ENCODE data around the gene LOXL3. TPM values are rescaled to one million over a fixed set of nuclear protein-coding genes. Genes with fewer than 3 reads are reported as not detected.
"Not testable (repeated sequence)": the region's sequence is repeated elsewhere in the genome, so short reads cannot be mapped to it uniquely, and the experiment has no call there.

Gene LOXL3
- polyA plus RNA-seq, 1 donor, result 3.6 TPM

GRCh38 chr2:74573747-74574562, 20.2 kb upstream of the LOXL3 start:
- no peaks in the 10 kb centered on the region for H3K4me1 ChIP-seq (ENCODE audit: control insufficient read depth, insufficient read depth, low read length)
- WGBS (ENCODE audit: insufficient coverage, low lambda C conversion rate), result 100% methylated on average over 2 of the region's 7 CpGs
- H3K27me3 ChIP-seq (ENCODE audit: control insufficient read depth, insufficient read depth, low read length), result peaks cover 3% of the 10 kb centered on the region
- H3K9me3 ChIP-seq (ENCODE audit: control insufficient read depth, low read depth, low read length), result no peaks in the 10 kb centered on the region
- no peak for DNase-seq
- H3K27ac ChIP-seq (ENCODE audit: low read length), result no peak overlapping the region
- no peak overlapping the region for H3K4me3 ChIP-seq (ENCODE audit: low read length)
- no peaks in the 10 kb centered on the region for H3K36me3 ChIP-seq (ENCODE audit: control insufficient read depth, insufficient read depth, low read length)

GRCh38 chr2:74572178-74572925, 18.6 kb upstream of the LOXL3 start:
- H3K27me3 ChIP-seq (ENCODE audit: control insufficient read depth, insufficient read depth, low read length), result peaks cover 12% of the 10 kb centered on the region
- H3K4me3 ChIP-seq (ENCODE audit: low read length), result no peak overlapping the region
- no peak for DNase-seq
- H3K36me3 ChIP-seq (ENCODE audit: control insufficient read depth, insufficient read depth, low read length), result no peaks in the 10 kb centered on the region
- whole genome bisulfite sequencing (ENCODE audit: insufficient coverage, low lambda C conversion rate), result no CpG with 5 or more reads among the region's 3 CpGs
- no peak overlapping the region for H3K27ac ChIP-seq (ENCODE audit: low read length)
- H3K9me3 ChIP-seq (ENCODE audit: control insufficient read depth, low read depth, low read length), result no peaks in the 10 kb centered on the region
- no peaks in the 10 kb centered on the region for H3K4me1 ChIP-seq (ENCODE audit: control insufficient read depth, insufficient read depth, low read length)

GRCh38 chr2:74571058-74571457, 17.3 kb upstream of the LOXL3 start:
- peaks cover 14% of the 10 kb centered on the region for H3K27me3 ChIP-seq (ENCODE audit: control insufficient read depth, insufficient read depth, low read length)
- H3K27ac ChIP-seq (ENCODE audit: low read length), result no peak overlapping the region
- WGBS (ENCODE audit: insufficient coverage, low lambda C conversion rate), result 100% methylated on average over 1 of the region's 1 CpG
- no peaks in the 10 kb centered on the region for H3K36me3 ChIP-seq (ENCODE audit: control insufficient read depth, insufficient read depth, low read length)
- H3K4me1 ChIP-seq (ENCODE audit: control insufficient read depth, insufficient read depth, low read length), result no peaks in the 10 kb centered on the region
- H3K9me3 ChIP-seq (ENCODE audit: control insufficient read depth, low read depth, low read length), result no peaks in the 10 kb centered on the region
- no peak for DNase-seq
- H3K4me3 ChIP-seq (ENCODE audit: low read length), result no peak overlapping the region

- 40% methylated on average over 1 of the region's 1 CpG for WGBS (ENCODE audit: insufficient coverage, low lambda C conversion rate)
- Histone ChIP-seq H3K27me3 (ENCODE audit: control insufficient read depth, insufficient read depth, low read length) (peaks cover 17% of the 10 kb centered on the region), H3K9me3 (ENCODE audit: control insufficient read depth, low read depth, low read length) (no peaks in the 10 kb centered on the region), H3K27ac (ENCODE audit: low read length) (no peak overlapping the region), H3K4me1 (ENCODE audit: control insufficient read depth, insufficient read depth, low read length) (no peaks in the 10 kb centered on the region), H3K36me3 (ENCODE audit: control insufficient read depth, insufficient read depth, low read length) (no peaks in the 10 kb centered on the region), H3K4me3 (ENCODE audit: low read length) (no peak overlapping the region)
- no peak for DNase-seq
Observed at GRCh38 chr2:74569686-74570085, 15.9 kb upstream of the LOXL3 start.

- WGBS (ENCODE audit: insufficient coverage, low lambda C conversion rate), result no CpG with 5 or more reads among the region's 5 CpGs
Observed at GRCh38 chr2:74567881-74568280, 14.1 kb upstream of the LOXL3 start.

GRCh38 chr2:74566754-74567085, 13.0 kb upstream of the LOXL3 start:
- Histone ChIP-seq H3K4me3 (ENCODE audit: low read length) (no peak overlapping the region), H3K36me3 (ENCODE audit: control insufficient read depth, insufficient read depth, low read length) (no peaks in the 10 kb centered on the region), H3K27me3 (ENCODE audit: control insufficient read depth, insufficient read depth, low read length) (peaks cover 44% of the 10 kb centered on the region), H3K9me3 (ENCODE audit: control insufficient read depth, low read depth, low read length) (no peaks in the 10 kb centered on the region), H3K27ac (ENCODE audit: low read length) (no peak overlapping the region), H3K4me1 (ENCODE audit: control insufficient read depth, insufficient read depth, low read length) (no peaks in the 10 kb centered on the region)
- DNase-seq, result no peak

More at GRCh38 chr2:74567881-74568280, 14.1 kb upstream of the LOXL3 start:
- Histone ChIP-seq H3K27ac (ENCODE audit: low read length) (no peak overlapping the region), H3K4me3 (ENCODE audit: low read length) (no peak overlapping the region), H3K36me3 (ENCODE audit: control insufficient read depth, insufficient read depth, low read length) (no peaks in the 10 kb centered on the region), H3K27me3 (ENCODE audit: control insufficient read depth, insufficient read depth, low read length) (peaks cover 32% of the 10 kb centered on the region), H3K4me1 (ENCODE audit: control insufficient read depth, insufficient read depth, low read length) (no peaks in the 10 kb centered on the region), H3K9me3 (ENCODE audit: control insufficient read depth, low read depth, low read length) (no peaks in the 10 kb centered on the region)
- no peak for DNase-seq

- H3K4me3 ChIP-seq (ENCODE audit: low read length), result no peak overlapping the region
- 50% methylated on average over 1 of the region's 7 CpGs for WGBS (ENCODE audit: insufficient coverage, low lambda C conversion rate)
- no peaks in the 10 kb centered on the region for H3K36me3 ChIP-seq (ENCODE audit: control insufficient read depth, insufficient read depth, low read length)
- H3K9me3 ChIP-seq (ENCODE audit: control insufficient read depth, low read depth, low read length), result no peaks in the 10 kb centered on the region
- H3K27me3 ChIP-seq (ENCODE audit: control insufficient read depth, insufficient read depth, low read length), result peaks cover 49% of the 10 kb centered on the region
- no peak overlapping the region for H3K27ac ChIP-seq (ENCODE audit: low read length)
- no peak for DNase-seq
- no peaks in the 10 kb centered on the region for H3K4me1 ChIP-seq (ENCODE audit: control insufficient read depth, insufficient read depth, low read length)
Observed at GRCh38 chr2:74566076-74566753, 12.5 kb upstream of the LOXL3 start.

- 60% methylated on average over 1 of the region's 5 CpGs for WGBS (ENCODE audit: insufficient coverage, low lambda C conversion rate)
Observed at GRCh38 chr2:74564222-74564621, 10.5 kb upstream of the LOXL3 start.

GRCh38 chr2:74562126-74562775, 8.5 kb upstream of the LOXL3 start:
- no CpG with 5 or more reads among the region's 7 CpGs for WGBS (ENCODE audit: insufficient coverage, low lambda C conversion rate)
- Histone ChIP-seq H3K27me3 (ENCODE audit: control insufficient read depth, insufficient read depth, low read length) (peaks cover 76% of the 10 kb centered on the region), H3K4me1 (ENCODE audit: control insufficient read depth, insufficient read depth, low read length) (no peaks in the 10 kb centered on the region), H3K27ac (ENCODE audit: low read length) (no peak overlapping the region), H3K4me3 (ENCODE audit: low read length) (no peak overlapping the region), H3K9me3 (ENCODE audit: control insufficient read depth, low read depth, low read length) (no peaks in the 10 kb centered on the region), H3K36me3 (ENCODE audit: control insufficient read depth, insufficient read depth, low read length) (no peaks in the 10 kb centered on the region)
- no peak for DNase-seq

More at GRCh38 chr2:74564222-74564621, 10.5 kb upstream of the LOXL3 start:
- Histone ChIP-seq H3K9me3 (ENCODE audit: control insufficient read depth, low read depth, low read length) (no peaks in the 10 kb centered on the region), H3K27ac (ENCODE audit: low read length) (no peak overlapping the region), H3K36me3 (ENCODE audit: control insufficient read depth, insufficient read depth, low read length) (no peaks in the 10 kb centered on the region), H3K27me3 (ENCODE audit: control insufficient read depth, insufficient read depth, low read length) (peaks cover 67% of the 10 kb centered on the region), H3K4me3 (ENCODE audit: low read length) (no peak overlapping the region), H3K4me1 (ENCODE audit: control insufficient read depth, insufficient read depth, low read length) (no peaks in the 10 kb centered on the region)
- DNase-seq, result no peak

- DNase-seq; H3K36me3 ChIP-seq (ENCODE audit: control insufficient read depth, insufficient read depth, low read length); H3K4me3 ChIP-seq (ENCODE audit: low read length); H3K27ac ChIP-seq (ENCODE audit: low read length); H3K4me1 ChIP-seq (ENCODE audit: control insufficient read depth, insufficient read depth, low read length); H3K9me3 ChIP-seq (ENCODE audit: control insufficient read depth, low read depth, low read length): not testable (repeated sequence)
- WGBS (ENCODE audit: insufficient coverage, low lambda C conversion rate), result no CpG with 5 or more reads among the region's 1 CpG
- H3K27me3 ChIP-seq (ENCODE audit: control insufficient read depth, insufficient read depth, low read length), result peaks cover 83% of the 10 kb centered on the region
Observed at GRCh38 chr2:74561022-74561421, 7.3 kb upstream of the LOXL3 start.

All from large intestine (tissue), 3 donors.